GM13976 (cell line): Measurements from ENCODE around the gene ZNF773.

Experiments
- DNase-seq: peaks from one replicate; pipeline ENCODE4 v3.0.0; 2012; ENCODE audit warnings: low spot score
- in situ Hi-C: fragments of 300-500 bp; cut with MboI; formaldehyde crosslinking; loops from one replicate; pipeline ENCODE4 v1.12.0; 2022; ENCODE audit warnings: low sequenced_read_pairs, mixed read lengths, inconsistent platforms; ENCODE audit not compliant: unreplicated experiment
- TF ChIP-seq, protein P1 (sequence below): IDR thresholded peaks from 2 replicates; pipeline ENCODE4 v1.5.1; 2012; ENCODE audit warnings: borderline replicate concordance, mild to moderate bottlenecking; ENCODE audit not compliant: insufficient read depth; ENCODE audit errors: extremely low read depth, missing control alignments, control extremely low read depth

Gene ZNF773

DNA sequence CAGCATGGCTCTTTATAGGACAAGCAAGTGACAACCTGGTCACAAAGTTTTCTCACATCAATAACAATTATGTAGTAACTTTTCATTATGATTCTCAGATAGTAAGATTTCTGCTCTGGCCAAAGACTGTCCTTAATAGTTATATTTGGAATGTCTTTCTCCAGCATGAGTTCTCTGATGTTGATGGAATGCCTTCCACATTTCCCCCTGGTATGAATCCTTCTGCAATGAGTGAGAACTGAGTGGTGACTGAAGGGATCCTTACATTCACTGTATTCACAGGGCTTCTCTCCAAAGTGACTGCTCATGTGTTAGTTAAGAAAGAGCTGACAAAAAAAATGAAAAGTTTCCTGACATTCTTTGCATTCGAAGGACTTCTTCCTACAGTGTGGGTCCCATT is 46.8 kb downstream of the ZNF773 start:
- TF ChIP-seq, protein P1, sequence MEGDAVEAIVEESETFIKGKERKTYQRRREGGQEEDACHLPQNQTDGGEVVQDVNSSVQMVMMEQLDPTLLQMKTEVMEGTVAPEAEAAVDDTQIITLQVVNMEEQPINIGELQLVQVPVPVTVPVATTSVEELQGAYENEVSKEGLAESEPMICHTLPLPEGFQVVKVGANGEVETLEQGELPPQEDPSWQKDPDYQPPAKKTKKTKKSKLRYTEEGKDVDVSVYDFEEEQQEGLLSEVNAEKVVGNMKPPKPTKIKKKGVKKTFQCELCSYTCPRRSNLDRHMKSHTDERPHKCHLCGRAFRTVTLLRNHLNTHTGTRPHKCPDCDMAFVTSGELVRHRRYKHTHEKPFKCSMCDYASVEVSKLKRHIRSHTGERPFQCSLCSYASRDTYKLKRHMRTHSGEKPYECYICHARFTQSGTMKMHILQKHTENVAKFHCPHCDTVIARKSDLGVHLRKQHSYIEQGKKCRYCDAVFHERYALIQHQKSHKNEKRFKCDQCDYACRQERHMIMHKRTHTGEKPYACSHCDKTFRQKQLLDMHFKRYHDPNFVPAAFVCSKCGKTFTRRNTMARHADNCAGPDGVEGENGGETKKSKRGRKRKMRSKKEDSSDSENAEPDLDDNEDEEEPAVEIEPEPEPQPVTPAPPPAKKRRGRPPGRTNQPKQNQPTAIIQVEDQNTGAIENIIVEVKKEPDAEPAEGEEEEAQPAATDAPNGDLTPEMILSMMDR = no peak
- DNase-seq = no peak
- in situ Hi-C loops = no loop called here

DNA sequence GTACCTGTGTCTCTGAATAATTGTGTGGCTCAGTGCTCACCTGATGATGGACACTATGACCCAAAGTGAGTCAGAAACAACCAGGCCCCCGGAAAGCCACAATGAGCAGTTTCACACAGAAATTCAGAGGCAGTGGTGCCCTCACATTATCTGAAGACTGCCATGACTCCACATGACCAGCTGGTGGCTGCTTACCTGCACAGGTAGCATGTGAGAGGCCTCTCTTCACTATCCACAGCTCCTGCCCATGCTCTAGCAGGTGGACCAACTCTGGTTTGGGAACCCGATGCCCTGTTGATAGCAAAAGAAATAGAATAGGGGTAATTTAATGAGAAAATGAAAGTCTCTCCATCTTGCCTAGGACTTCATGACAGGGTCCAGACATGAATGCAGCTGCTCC is 52.7 kb downstream of the ZNF773 start:
- TF ChIP-seq, protein P1 = no peak
- in situ Hi-C loops = no loop called here
- no peak for DNase-seq

DNA sequence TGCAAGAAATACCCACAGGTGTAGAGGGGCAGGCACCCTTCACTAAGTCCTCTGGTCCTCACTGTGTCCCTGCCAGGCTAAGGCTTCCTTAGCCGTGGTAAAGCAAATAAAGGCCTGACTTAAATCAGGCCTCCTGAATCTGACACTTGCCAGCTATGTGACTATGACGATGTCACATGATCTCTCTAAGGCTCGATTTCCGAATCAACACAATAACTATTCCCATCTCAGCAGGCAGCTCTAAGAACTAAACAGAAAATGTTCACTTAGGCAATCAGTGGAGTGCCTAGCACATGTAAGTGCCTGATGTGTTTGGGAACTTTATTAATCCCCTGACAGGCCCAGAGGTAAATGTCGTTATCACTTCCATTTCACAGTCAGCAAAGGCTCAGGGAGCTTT is 57.9 kb downstream of the ZNF773 start:
- in situ Hi-C loops = no loop called here
- TF ChIP-seq, protein P1 = no peak
- no peak for DNase-seq
